ENCODE results near the gene UBASH3A. TPM values are rescaled to one million over a fixed set of nuclear protein-coding genes. Genes with fewer than 3 reads are reported as not detected.

The UBASH3A gene
- total RNA-seq, 4 donors from 2014 or later, result 0.41 TPM; not detected in 3

- Histone ChIP-seq H3K9me3 (no peaks in the 10 kb centered on the region), H3K36me3 (no peaks in the 10 kb centered on the region), H3K4me1 (no peaks in the 10 kb centered on the region), H3K4me3 (no peak overlapping the region), H3K27me3 (peaks cover 0 to 7% (median 0%) of the 10 kb centered on the region in 3 donors), H3K27ac (no peak overlapping the region)
- no peak for TF ChIP-seq POLR2A (IDR thresholded peaks at IDR 0.05)
- intact Hi-C loops (cut with DNase I; ENCODE audit: low total_unique reads) (loop anchor here (5.0 to 10.0 kb wide), 2 partner anchors 129 to 307 kb away; no protein-coding TSS in a partner anchor), in situ Hi-C loops (cut with MboI; ENCODE audit: low sequenced_read_pairs in 4 of 4) (loop anchor here (10.0 to 25.0 kb wide), 3 partner anchors 108 to 317 kb away; no protein-coding TSS in a partner anchor)
- ATAC-seq, result no peak
- DNase-seq, result no peak
Measured at GRCh38 chr21:42453986-42454570, 50.4 kb downstream of the UBASH3A start.

- no peak for DNase-seq
- Histone ChIP-seq H3K27me3 (peaks cover 0 to 7% (median 0%) of the 10 kb centered on the region in 3 donors), H3K36me3 (no peaks in the 10 kb centered on the region), H3K4me3 (no peak overlapping the region), H3K27ac (no peak overlapping the region), H3K4me1 (no peaks in the 10 kb centered on the region), H3K9me3 (no peaks in the 10 kb centered on the region)
- in situ Hi-C loops (cut with MboI; ENCODE audit: low sequenced_read_pairs in 4 of 4), result loop anchor here (10.0 to 25.0 kb wide), 3 partner anchors 108 to 317 kb away; no protein-coding TSS in a partner anchor
- no peak for TF ChIP-seq CTCF (IDR thresholded peaks at IDR 0.05 in 4 of 5, conservative IDR thresholded peaks at IDR 0.05 in 1 of 5)
- no peak for TF ChIP-seq POLR2A (IDR thresholded peaks at IDR 0.05)
- ATAC-seq, result no peak
- intact Hi-C loops (cut with DNase I; ENCODE audit: low total_unique reads), result loop anchor here (5.0 to 10.0 kb wide), 2 partner anchors 130 to 307 kb away; no protein-coding TSS in a partner anchor
Measured at GRCh38 chr21:42454786-42455185, 51.1 kb downstream of the UBASH3A start.

GRCh38 chr21:42455196-42455595 lies 51.5 kb downstream of the UBASH3A start:
- Histone ChIP-seq H3K4me1 (no peaks in the 10 kb centered on the region), H3K36me3 (no peaks in the 10 kb centered on the region), H3K4me3 (no peak overlapping the region), H3K27ac (no peak overlapping the region), H3K27me3 (peaks cover 0 to 7% (median 0%) of the 10 kb centered on the region in 3 donors), H3K9me3 (no peaks in the 10 kb centered on the region)
- in situ Hi-C loops (cut with MboI; ENCODE audit: low sequenced_read_pairs in 4 of 4), result loop anchor here (10.0 to 25.0 kb wide), 3 partner anchors 107 to 318 kb away; no protein-coding TSS in a partner anchor
- no peak for TF ChIP-seq POLR2A (IDR thresholded peaks at IDR 0.05)
- TF ChIP-seq CTCF (IDR thresholded peaks at IDR 0.05 in 4 of 5, conservative IDR thresholded peaks at IDR 0.05 in 1 of 5), result no peak
- DNase-seq (no peak), ATAC-seq (no peak)
- intact Hi-C loops (cut with DNase I; ENCODE audit: low total_unique reads), result loop anchor here (10.0 kb wide), 1 partner anchor 130 kb away; no protein-coding TSS in a partner anchor

GRCh38 chr21:42455754-42456440 lies 52.2 kb downstream of the UBASH3A start:
- no peak overlapping the region for H3K27ac ChIP-seq
- H3K27me3 ChIP-seq, result peaks cover 0 to 7% (median 0%) of the 10 kb centered on the region in 3 donors
- intact Hi-C loops (cut with DNase I; ENCODE audit: low total_unique reads), result loop anchor here (10.0 kb wide), 1 partner anchor 131 kb away; no protein-coding TSS in a partner anchor
- H3K4me1 ChIP-seq, result no peaks in the 10 kb centered on the region
- ATAC-seq (no peak), DNase-seq (no peak)
- in situ Hi-C loops (cut with MboI; ENCODE audit: low sequenced_read_pairs in 4 of 4), result loop anchor here (10.0 to 25.0 kb wide), 3 partner anchors 106 to 319 kb away; no protein-coding TSS in a partner anchor
- no peak overlapping the region for H3K4me3 ChIP-seq
- H3K9me3 ChIP-seq, result no peaks in the 10 kb centered on the region
- TF ChIP-seq CTCF (IDR thresholded peaks at IDR 0.05 in 4 of 5, conservative IDR thresholded peaks at IDR 0.05 in 1 of 5) (no peak), POLR2A (IDR thresholded peaks at IDR 0.05) (no peak)
- H3K36me3 ChIP-seq, result no peaks in the 10 kb centered on the region

GRCh38 chr21:42456457-42456856 lies 52.8 kb downstream of the UBASH3A start:
- Histone ChIP-seq H3K36me3 (no peaks in the 10 kb centered on the region), H3K4me1 (no peaks in the 10 kb centered on the region), H3K27me3 (peaks cover 0 to 7% (median 0%) of the 10 kb centered on the region in 3 donors), H3K9me3 (no peaks in the 10 kb centered on the region), H3K4me3 (no peak overlapping the region), H3K27ac (no peak overlapping the region)
- DNase-seq (no peak), ATAC-seq (no peak)
- TF ChIP-seq CTCF (IDR thresholded peaks at IDR 0.05 in 4 of 5, conservative IDR thresholded peaks at IDR 0.05 in 1 of 5) (no peak), POLR2A (IDR thresholded peaks at IDR 0.05) (no peak)
- intact Hi-C loops (cut with DNase I; ENCODE audit: low total_unique reads) (loop anchor here (10.0 kb wide), 1 partner anchor 132 kb away; no protein-coding TSS in a partner anchor), in situ Hi-C loops (cut with MboI; ENCODE audit: low sequenced_read_pairs in 4 of 4) (loop anchor here (10.0 to 25.0 kb wide), 3 partner anchors 106 to 319 kb away; no protein-coding TSS in a partner anchor)

All from gastrocnemius medialis (tissue), 4 donors.